ENCODE measurements around the gene KRTDAP. TPM values are rescaled to one million over a fixed set of nuclear protein-coding genes. Genes with fewer than 3 reads are reported as not detected.
A peak's percentile ranks its signal among the peaks of the same experiment; 100 is the strongest.
"Not testable (repeated sequence)": the region's sequence is repeated elsewhere in the genome, so short reads cannot be mapped to it uniquely, and the experiment has no call there.

The KRTDAP gene
- total RNA-seq, 1 experiment from 2014 or later: not detected

DNA sequence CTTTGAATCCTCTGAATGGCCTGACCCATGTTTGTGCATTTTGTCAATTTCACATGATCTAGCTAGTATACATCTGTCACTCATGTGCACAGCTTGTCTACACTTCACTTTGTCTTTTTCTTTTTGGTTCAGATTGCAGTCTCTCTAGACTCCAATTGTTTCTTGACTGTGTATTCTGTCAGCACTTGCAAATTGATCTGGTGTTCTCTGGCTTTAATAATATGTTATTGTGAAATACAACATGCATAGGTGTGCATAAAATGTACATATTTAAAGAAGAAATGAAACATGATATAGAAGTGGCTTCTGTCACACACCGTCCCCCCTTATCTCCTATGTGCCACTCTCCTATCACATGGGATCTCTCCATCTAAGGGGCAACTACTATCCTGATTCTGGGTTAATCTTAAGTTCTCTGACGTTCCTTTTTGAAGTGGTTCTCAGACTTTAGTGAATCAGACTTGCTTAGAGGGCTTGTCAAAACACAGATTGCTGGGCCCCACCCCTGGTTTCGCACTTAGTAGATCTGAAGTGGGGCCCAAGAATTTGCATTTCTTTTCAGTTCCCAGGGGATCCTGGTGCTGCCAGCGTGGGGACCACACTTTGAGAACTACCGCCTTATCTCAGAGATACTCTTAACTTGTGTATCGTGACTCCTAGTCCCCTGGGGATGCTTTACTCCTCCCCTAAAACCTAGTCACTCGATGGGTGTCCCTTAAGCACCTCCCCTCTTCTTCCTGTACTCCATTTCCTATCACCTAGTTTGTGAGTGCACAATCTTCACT is 5.8 kb downstream of the KRTDAP start:
- no peak for DNase-seq (ENCODE audit: low spot score)

- no peak for DNase-seq (ENCODE audit: low spot score)
Measured at GRCh38 chr19:35483089-35483488, 7.2 kb downstream of the KRTDAP start.

DNA sequence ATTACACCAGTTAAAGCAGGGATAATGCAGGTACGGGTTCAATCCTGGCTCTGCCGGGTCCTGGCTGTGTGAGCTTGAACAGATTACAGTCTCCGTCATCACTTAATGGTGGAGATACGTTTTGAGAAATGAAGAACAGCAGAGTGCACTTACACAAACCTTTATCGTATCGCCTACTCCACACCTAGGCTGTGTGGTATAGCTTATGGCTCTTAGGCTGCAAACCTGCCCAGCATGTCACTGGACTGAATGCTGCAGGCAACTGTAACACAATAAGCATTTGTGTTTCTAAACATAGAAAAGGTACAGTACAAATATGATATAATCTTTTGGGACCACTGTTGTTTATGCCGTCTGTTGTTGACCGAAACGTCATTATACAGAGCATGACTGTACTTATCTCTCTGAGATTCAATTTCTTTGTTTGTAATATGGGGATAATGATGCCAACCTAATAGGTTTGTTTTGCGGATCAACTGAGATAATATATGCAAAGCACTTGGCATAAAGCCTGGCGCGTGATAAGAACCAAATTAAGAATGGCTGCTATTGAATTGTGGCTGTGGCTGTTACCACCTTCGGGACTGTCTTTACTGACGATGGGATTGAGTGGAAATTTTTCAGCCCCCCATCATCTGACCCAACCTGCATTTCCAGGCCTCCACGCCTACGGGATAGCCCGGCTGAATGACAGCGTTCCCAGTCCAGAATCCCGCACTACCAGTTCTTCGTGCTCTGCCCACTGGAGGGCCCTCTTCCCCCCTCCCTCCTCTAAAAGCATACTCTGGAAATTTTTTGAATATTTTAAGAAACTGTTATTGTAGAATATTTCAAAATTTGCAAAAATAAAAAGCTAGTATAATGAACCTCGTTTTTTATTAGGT is 11.2 kb downstream of the KRTDAP start:
- no peak for DNase-seq (ENCODE audit: low spot score)

DNA sequence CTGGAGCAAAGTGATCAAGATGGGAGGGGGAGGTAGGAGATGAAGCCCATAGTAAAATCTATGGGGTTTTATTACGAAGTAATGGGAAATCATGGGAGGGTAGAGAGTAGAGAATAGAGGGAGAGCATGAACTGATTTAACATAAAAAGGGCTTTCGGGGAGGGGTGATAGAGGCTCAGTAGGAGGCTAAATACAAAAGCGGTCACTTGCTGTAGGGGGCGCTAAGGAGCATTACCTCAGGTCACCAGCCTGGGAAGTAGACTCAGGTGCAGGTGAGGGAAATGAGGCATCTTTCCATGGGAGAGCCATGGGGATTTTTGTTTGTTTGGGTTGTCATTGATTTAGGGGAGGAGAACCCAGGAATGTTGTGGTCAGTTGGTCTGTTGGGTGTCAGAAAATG is 14.1 kb downstream of the KRTDAP start:
- DNase-seq (ENCODE audit: low spot score): no peak

GRCh38 chr19:35474594-35474993 is 15.7 kb downstream of the KRTDAP start:
- DNase-seq (ENCODE audit: low spot score): not testable (repeated sequence)

DNA sequence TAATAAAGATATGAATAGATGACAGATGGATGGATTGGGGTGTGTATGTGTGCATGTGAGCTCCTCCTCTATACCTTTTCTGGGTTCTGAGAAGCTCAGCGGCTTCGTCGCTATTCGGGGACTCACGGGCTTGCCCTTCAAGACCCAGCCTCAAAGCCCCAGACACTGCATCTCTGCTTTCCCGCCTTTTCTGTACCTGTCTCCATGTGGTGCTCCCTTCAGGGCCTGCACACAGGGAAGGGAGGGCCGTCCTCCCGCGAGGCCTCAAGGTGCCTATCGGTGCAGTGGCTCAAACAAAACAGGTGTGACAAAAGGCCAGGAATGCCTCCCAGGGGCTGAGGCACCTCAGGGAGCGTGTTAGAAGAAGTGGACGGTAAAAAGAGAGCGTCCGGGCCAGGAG is 16.2 kb downstream of the KRTDAP start:
- no peak for DNase-seq (ENCODE audit: low spot score)

DNA sequence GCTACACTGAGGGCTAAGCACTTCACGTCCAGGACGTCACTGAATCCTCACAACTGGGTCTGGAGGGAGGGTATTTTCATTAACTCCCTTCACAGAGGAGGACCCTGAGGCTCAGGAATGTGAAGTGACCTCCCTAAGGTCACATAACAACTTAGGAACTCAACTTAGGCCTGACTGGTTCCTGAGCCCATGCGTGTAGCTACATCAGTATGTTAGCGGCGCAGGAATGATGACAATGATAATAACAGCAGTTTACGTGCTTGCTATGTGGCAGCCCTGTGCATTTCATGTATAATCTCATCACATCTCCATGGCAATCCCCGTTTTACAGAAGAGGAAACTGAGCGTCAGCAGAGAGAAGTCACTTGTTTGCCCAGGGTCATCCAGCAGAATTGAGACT is 18.3 kb downstream of the KRTDAP start:
- DNase-seq (ENCODE audit: low spot score): no peak

- not testable (repeated sequence) for DNase-seq (ENCODE audit: low spot score)
Measured at GRCh38 chr19:35471075-35471474, 19.2 kb downstream of the KRTDAP start.

GRCh38 chr19:35470128-35470527 is 20.1 kb downstream of the KRTDAP start:
- no peak for DNase-seq (ENCODE audit: low spot score)

- DNase-seq (ENCODE audit: low spot score): peak; percentile 68
Measured at GRCh38 chr19:35468637-35469036, 21.6 kb downstream of the KRTDAP start.

DNA sequence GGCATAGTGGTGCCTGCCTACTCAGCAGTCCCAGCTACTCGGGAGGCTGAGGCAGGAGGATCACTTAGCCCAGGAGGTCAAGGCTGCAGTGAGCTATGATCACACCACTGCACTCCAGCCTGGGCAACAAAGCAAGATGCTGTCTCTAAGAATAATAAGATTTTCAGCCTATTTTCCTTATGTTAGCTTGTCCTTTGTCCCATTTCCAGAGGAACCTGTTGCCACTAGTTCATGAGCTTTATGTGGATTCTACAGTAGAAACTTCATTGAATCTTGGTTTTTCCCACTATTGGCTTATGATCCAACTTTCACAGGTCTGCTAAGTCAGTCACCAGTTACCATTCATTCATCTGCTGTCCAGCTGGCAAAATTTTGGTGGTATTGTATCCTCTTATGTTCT is 24.0 kb downstream of the KRTDAP start:
- no peak for DNase-seq (ENCODE audit: low spot score)

GRCh38 chr19:35462956-35463355 is 27.3 kb downstream of the KRTDAP start:
- not testable (repeated sequence) for DNase-seq (ENCODE audit: low spot score)

GRCh38 chr19:35462476-35462953 is 27.7 kb downstream of the KRTDAP start:
- no peak for DNase-seq (ENCODE audit: low spot score)

DNA sequence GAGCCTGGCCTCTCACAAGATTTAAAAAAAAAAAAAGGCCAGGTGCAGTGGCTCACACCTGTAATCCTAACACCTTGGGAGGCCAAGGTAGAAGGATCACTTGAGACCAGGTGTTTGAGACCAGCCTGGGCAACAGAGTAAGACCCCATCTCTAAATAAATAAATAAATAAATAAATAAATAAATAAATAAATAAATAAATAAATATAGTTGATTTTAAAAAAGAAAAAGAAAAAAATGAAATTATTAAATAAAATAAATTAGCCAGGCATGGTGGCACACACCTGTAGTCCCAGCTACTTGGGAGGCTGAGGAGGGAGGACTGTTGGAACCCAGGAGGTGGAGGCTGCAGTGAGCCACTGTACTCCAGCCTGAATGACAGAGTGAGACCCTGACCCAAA is 28.5 kb downstream of the KRTDAP start:
- not testable (repeated sequence) for DNase-seq (ENCODE audit: low spot score)

DNA sequence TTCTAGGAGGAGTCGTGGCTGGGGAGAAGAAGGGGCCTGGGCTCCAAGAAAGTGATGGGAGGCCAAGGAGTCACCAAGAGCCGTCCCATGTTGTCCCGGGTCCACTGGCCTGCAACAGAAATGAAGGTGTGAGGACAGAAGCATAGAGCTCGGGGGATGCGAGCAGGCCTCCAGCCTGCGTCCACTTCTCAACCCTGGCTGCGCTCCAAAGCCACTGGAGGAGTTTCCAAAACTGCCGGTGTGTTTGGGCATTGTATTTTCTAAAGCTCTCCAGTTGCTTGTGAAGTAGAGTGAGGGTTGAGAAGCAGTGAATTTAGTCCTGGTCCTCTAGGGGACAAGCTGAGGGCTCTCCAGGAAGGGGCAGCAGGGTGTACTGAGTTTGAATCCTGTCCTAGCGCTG is 29.2 kb downstream of the KRTDAP start:
- DNase-seq (ENCODE audit: low spot score): no peak

DNA sequence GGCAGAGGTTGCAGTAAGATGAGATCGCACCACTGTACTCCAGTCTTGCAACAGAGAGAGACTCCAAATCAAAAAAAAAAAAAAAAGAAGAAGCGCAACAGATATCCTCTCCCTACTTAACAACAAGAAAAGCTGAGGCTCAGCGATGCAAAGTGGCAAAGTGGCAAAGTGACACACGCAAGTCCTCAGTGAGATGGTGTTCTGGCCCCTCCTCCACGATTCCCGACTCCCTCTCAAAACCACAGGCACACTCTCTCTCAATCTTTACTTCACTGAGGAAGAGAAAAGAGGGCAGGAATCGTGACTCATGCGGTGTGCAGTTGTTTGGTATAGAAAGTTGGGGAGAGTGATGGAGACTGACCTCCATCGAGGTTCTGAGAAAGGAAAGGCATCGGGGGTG is 29.7 kb downstream of the KRTDAP start:
- no peak for DNase-seq (ENCODE audit: low spot score)

DNA sequence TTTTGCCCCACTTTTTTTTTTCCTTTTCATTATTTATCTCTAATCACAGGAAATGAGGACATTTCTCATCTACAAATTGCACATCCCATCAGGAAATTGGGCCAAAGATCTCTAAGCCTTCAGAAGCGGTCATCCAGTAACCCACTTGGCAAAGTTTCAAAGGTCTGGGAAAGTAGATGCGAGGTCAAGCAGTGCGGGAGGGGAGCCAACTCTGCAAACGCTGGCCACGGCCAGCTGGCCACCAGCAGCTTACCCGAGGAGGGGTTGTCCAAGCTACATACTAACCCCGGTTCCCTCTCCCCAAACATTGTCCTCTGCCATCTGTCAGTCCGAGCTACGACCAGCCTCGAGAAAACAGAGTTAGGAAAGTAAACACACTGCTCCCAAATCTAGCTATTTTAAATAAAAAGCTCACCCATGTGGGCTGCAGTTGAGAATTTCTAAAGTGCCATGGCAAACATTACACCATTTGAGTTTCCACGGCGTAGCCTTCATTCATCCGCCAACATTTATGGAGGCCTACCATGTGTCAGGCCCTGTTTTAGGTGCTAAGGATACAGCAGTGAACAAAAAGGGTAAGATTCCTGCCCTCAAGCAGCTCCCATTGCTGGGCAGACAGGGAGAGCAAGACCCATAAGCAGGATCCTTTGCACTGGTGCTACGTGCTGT is 30.7 kb downstream of the KRTDAP start:
- DNase-seq (ENCODE audit: low spot score): no peak

- no peak for DNase-seq (ENCODE audit: low spot score)
Measured at GRCh38 chr19:35458731-35459391, 31.4 kb downstream of the KRTDAP start.

- DNase-seq (ENCODE audit: low spot score): no peak
Measured at GRCh38 chr19:35458192-35458591, 32.1 kb downstream of the KRTDAP start.

DNA sequence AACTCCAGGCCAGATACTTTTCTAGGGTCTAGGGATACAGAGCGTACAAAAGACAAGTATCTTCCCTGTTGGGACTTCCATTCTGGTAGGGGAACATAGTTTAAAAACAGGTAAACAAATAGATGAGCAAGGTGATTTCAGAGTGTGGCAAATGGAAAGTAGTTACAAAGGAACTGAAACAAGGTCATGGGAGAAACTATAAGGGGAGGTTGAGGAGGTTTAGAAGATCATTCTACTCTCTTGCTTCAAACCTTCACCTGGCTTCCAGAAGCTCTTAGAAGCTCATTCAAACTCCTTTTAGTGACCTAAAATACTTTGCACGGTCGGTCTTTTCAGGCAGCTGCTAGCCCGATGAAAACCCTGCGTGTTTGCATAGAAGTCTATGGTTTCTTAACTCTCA is 33.1 kb downstream of the KRTDAP start:
- no peak for DNase-seq (ENCODE audit: low spot score)

DNA sequence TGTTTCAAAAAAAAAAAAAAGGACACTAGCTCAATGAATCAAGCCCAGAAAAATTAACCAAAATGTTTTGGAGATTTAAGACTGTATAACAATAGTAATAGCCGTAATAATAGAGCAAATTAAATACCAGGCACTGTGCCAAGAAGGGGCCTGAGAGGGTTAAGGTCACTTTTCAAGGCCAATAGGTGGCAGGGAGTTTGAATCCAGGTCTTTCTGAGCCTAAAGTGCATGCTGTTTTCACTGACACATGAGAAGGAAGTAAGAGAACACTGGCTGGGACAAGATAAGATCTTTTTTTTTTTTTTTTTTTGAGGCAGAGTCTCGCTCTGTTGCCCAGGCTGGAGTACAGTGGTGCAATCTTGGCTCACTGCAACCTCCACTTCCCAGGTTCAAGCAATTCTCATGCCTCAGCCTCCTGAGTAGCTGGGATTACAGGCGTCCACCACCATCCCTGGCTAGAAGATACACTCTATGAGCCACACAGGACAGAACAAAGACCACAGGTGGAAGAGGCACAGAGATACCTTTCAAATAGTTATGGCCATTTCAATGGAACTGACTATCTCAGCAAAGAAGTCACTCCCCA is 34.6 kb downstream of the KRTDAP start:
- DNase-seq (ENCODE audit: low spot score): no peak
